Loucy (cell line): ENCODE results near the gene RPUSD3.

Experiments
- H2AFZ ChIP-seq: fragments of 200-600 bp; sonication (generic); 2 replicates; pipeline ENCODE4 v1.6.0; 2016; ENCODE audit warnings: antibody characterized with exemption, mild to moderate bottlenecking, low read length, moderate library complexity
- H3F3A ChIP-seq: fragments of 200-600 bp; 2 replicates; pipeline ENCODE4 v1.6.0; 2016; ENCODE audit warnings: antibody characterized with exemption, low read depth, mild to moderate bottlenecking
- H3K27me3 ChIP-seq: fragments of 200-600 bp; sonication (generic); 2 replicates; pipeline ENCODE4 v1.6.1; 2014; ENCODE audit warnings: low read length, mild to moderate bottlenecking; ENCODE audit not compliant: insufficient read depth, poor library complexity, severe bottlenecking
- H3K36me3 ChIP-seq: fragments of 200-600 bp; sonication (generic); 2 replicates; pipeline ENCODE4 v1.6.1; 2016; ENCODE audit warnings: low read length; ENCODE audit not compliant: insufficient read depth
- H3K4me1 ChIP-seq: fragments of 200-600 bp; sonication (generic); 2 replicates; pipeline ENCODE4 v1.5.1; 2014; ENCODE audit warnings: low read length, mild to moderate bottlenecking; ENCODE audit not compliant: insufficient read depth, poor library complexity, severe bottlenecking
- H3K4me2 ChIP-seq: fragments of 200-600 bp; sonication (generic); 2 replicates; pipeline ENCODE4 v1.6.0; 2014; ENCODE audit warnings: antibody characterized with exemption, low read length, low read depth, mild to moderate bottlenecking; ENCODE audit not compliant: poor library complexity, severe bottlenecking
- H3K4me3 ChIP-seq: fragments of 200-600 bp; sonication (generic); 2 replicates; pipeline ENCODE4 v1.5.1; 2014; ENCODE audit warnings: low read length, mild to moderate bottlenecking, mixed read lengths; ENCODE audit not compliant: poor library complexity, severe bottlenecking
- H3K79me2 ChIP-seq: fragments of 200-600 bp; sonication (generic); 2 replicates; pipeline ENCODE4 v1.6.1; 2014; ENCODE audit warnings: low read length; ENCODE audit not compliant: insufficient read depth
- H3K9ac ChIP-seq: fragments of 200-600 bp; sonication (generic); 2 replicates; pipeline ENCODE4 v1.6.0; 2014; ENCODE audit warnings: mild to moderate bottlenecking, low read depth, low read length, moderate library complexity; ENCODE audit not compliant: poor library complexity, severe bottlenecking
- H3K9me2 ChIP-seq: fragments of 200-600 bp; sonication (generic); replicated peaks from 2 replicates; pipeline ENCODE4 v1.6.1; 2016; ENCODE audit warnings: low read depth, low read length, mixed read lengths
- H3K9me3 ChIP-seq: fragments of 200-600 bp; sonication (generic); 2 replicates; pipeline ENCODE4 v1.6.1; 2014; ENCODE audit warnings: mild to moderate bottlenecking, antibody characterized with exemption, low read length, low read depth; ENCODE audit not compliant: insufficient read depth
- H4K20me1 ChIP-seq: fragments of 200-600 bp; sonication (generic); 2 replicates; pipeline ENCODE4 v1.6.0; 2014; ENCODE audit warnings: antibody characterized with exemption, low read length, mild to moderate bottlenecking; ENCODE audit not compliant: insufficient read depth, poor library complexity, severe bottlenecking
- CTCF ChIP-seq: fragments of 200-600 bp; sonication (generic); conservative IDR thresholded peaks from 2 replicates; pipeline ENCODE4 v1.5.1; 2014; ENCODE audit warnings: mild to moderate bottlenecking, antibody characterized with exemption, low read length
- EZH2phosphoT487 ChIP-seq: fragments of 200-600 bp; IDR thresholded peaks from 2 replicates; pipeline ENCODE4 v1.6.1; 2018; ENCODE audit warnings: antibody characterized with exemption, mild to moderate bottlenecking, moderate library complexity, borderline replicate concordance

Gene RPUSD3

DNA sequence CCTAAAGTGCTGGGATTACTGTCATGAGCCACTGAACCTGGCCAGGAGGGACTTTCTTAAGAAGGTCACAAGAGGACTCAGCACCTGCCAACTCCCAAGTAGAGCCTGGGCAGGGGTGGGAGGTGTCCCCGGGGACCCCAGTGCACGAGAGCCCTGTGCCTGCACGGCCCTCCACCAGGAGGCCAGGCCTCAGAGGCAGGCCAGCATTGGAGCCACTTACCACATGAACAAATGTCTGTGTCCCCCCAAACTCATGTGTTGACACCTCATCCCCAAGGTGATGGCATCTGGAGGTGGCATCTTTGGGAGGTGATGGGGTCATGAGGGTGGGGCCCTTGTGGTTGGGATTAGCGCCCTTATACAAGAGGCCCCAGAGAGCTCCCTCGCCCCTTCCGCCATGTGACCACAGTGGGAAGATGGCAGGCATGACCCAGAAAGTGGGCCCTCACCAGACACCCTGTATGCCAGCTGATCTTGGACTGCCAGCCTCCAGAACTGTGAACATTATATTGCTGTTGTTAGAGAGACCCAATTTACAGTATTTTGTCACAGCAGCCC is 3.2 kb upstream of the RPUSD3 start:
- no peak overlapping the region for H3K4me3 ChIP-seq
- H3K9ac ChIP-seq = no peak overlapping the region
- H4K20me1 ChIP-seq = no peaks in the 10 kb centered on the region
- no peaks in the 10 kb centered on the region for H3F3A ChIP-seq
- H3K27me3 ChIP-seq = no peaks in the 10 kb centered on the region
- no peak overlapping the region for H3K4me2 ChIP-seq
- H3K4me1 ChIP-seq = peaks cover 10% of the 10 kb centered on the region
- no peak overlapping the region for H2AFZ ChIP-seq
- no peak for TF ChIP-seq EZH2phosphoT487
- TF ChIP-seq CTCF = no peak
- H3K79me2 ChIP-seq = peaks cover 10% of the 10 kb centered on the region; the same call in 1 of the 2 replicates
- no peaks in the 10 kb centered on the region for H3K9me2 ChIP-seq
- H3K9me3 ChIP-seq = no peaks in the 10 kb centered on the region
- no peaks in the 10 kb centered on the region for H3K36me3 ChIP-seq

GRCh38 chr3:9846231-9846630 is 2.4 kb upstream of the RPUSD3 start:
- H3K9ac ChIP-seq = no peak overlapping the region
- H3K27me3 ChIP-seq = no peaks in the 10 kb centered on the region
- no peaks in the 10 kb centered on the region for H3K9me2 ChIP-seq
- no peak overlapping the region for H3K4me3 ChIP-seq
- no peaks in the 10 kb centered on the region for H3K9me3 ChIP-seq
- H2AFZ ChIP-seq = no peak overlapping the region
- H3K4me2 ChIP-seq = no peak overlapping the region
- no peaks in the 10 kb centered on the region for H4K20me1 ChIP-seq
- H3F3A ChIP-seq = no peaks in the 10 kb centered on the region
- peaks cover 10% of the 10 kb centered on the region; the same call in 1 of the 2 replicates for H3K79me2 ChIP-seq
- H3K36me3 ChIP-seq = no peaks in the 10 kb centered on the region
- TF ChIP-seq EZH2phosphoT487 (no peak), CTCF (no peak)
- H3K4me1 ChIP-seq = peaks cover 10% of the 10 kb centered on the region

- TF ChIP-seq EZH2phosphoT487 = no peak
- no peak for TF ChIP-seq CTCF
- peaks cover 2% of the 10 kb centered on the region; the same call in 1 of the 2 replicates for H3K36me3 ChIP-seq
These were observed 2.8 kb downstream of the RPUSD3 start for GRCh38 chr3:9841015-9841414.

More at GRCh38 chr3:9841015-9841414, 2.8 kb downstream of the RPUSD3 start:
- peaks cover 24% of the 10 kb centered on the region for H3K4me1 ChIP-seq
- no peaks in the 10 kb centered on the region for H3F3A ChIP-seq
- H3K27me3 ChIP-seq = no peaks in the 10 kb centered on the region
- no peak overlapping the region for H2AFZ ChIP-seq
- H3K9ac ChIP-seq = no peak overlapping the region
- no peak overlapping the region for H3K4me3 ChIP-seq
- no peak overlapping the region for H3K4me2 ChIP-seq
- H4K20me1 ChIP-seq = no peaks in the 10 kb centered on the region
- H3K9me2 ChIP-seq = no peaks in the 10 kb centered on the region
- H3K79me2 ChIP-seq = peaks cover 10% of the 10 kb centered on the region; the same call in 1 of the 2 replicates
- H3K9me3 ChIP-seq = no peaks in the 10 kb centered on the region
